Activated CD8-positive, alpha-beta T cell treated with anti-CD3 and anti-CD28 coated beads, Interleukin-2, amount 10 ng/mL, durations not matched to agents 7 days and 5 days (primary cell): ENCODE measurements around the gene CTSK. TPM values are rescaled to one million over a fixed set of nuclear protein-coding genes. Genes with fewer than 3 reads are reported as not detected.
A peak's percentile ranks its signal among the peaks of the same experiment; 100 is the strongest.

Source experiments
- ATAC-seq: fragments of 150-1000 bp; cut with Tn5 transposase; one replicate; pipeline ENCODE4 v1.10.0; 2021; ENCODE audit warnings: moderate library complexity
- CTCF ChIA-PET: fragments of 350-600 bp; sonication (Branson Sonifier 250); formaldehyde crosslinking; loops from one replicate; lab custom pipeline; 2021; ENCODE audit warnings: antibody characterized with exemption; lab: Charles Lee
- POLR2A ChIA-PET: fragments of 350-600 bp; sonication (Branson Sonifier 250); formaldehyde crosslinking; loops from one replicate; lab custom pipeline; 2021; ENCODE audit warnings: antibody characterized with exemption; lab: Charles Lee
- DNase-seq: peaks from one replicate; pipeline ENCODE4 v3.0.0-alpha.2; 2020
- H3K27ac Mint-ChIP-seq: one replicate; pipeline ENCODE4 v1.8.0; 2021; ENCODE audit warnings: mild to moderate bottlenecking, mixed read lengths
- H3K27me3 Mint-ChIP-seq: one replicate; pipeline ENCODE4 v1.8.0; 2021; ENCODE audit warnings: low read depth, mixed read lengths
- H3K36me3 Mint-ChIP-seq: one replicate; pipeline ENCODE4 v1.8.0; 2021; ENCODE audit warnings: low read depth, mixed read lengths
- H3K4me1 Mint-ChIP-seq: one replicate; pipeline ENCODE4 v1.8.0; 2021; ENCODE audit warnings: low read depth, mixed read lengths
- H3K4me3 Mint-ChIP-seq: one replicate; pipeline ENCODE4 v1.8.0; 2021; ENCODE audit warnings: mild to moderate bottlenecking, mixed read lengths
- H3K9me3 Mint-ChIP-seq: one replicate; pipeline ENCODE4 v1.8.0; 2022; ENCODE audit warnings: mixed read lengths; ENCODE audit not compliant: insufficient read depth
- total RNA-seq, 2 experiments: library from RNA; stranded (reverse); gene quantifications; one replicate each; pipeline ENCODE4 v1.2.3, GENCODE V29; 2021

The CTSK gene
- total RNA-seq, 2 experiments from 2014 or later, result 5.9 to 6.4 TPM

DNA sequence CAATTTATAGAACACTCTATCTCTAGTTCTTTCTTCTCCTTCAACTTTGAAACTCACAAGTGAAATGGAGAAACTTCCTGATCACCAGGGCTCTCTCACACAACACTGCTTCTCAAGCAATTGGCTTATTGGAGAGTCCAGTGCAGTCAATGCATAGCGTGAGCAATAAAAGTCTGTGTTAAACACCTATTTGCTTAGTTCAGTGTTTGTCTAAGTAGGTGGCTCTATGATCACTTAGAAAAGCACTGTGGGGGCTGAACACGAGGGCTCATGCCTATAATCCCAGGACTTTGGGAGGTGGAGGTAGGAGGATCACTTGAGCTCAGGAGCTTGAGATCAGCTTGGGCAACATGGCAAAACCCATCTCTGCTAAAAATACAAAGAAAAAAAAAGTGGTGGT is 54.6 kb downstream of the CTSK start:
- Mint-ChIP-seq H3K27me3 (no peaks in the 10 kb centered on the region), H3K36me3 (peaks cover 51% of the 10 kb centered on the region), H3K4me1 (peaks cover 3% of the 10 kb centered on the region), H3K9me3 (no peaks in the 10 kb centered on the region), H3K4me3 (no peak overlapping the region), H3K27ac (no peak overlapping the region)
- ATAC-seq (no peak), DNase-seq (no peak)
- ChIA-PET CTCF (interaction anchor here (1.1 kb wide), 1 partner anchor 57 kb away, joined by 3 read pairs; no protein-coding TSS in a partner anchor), POLR2A (no interaction called here)

DNA sequence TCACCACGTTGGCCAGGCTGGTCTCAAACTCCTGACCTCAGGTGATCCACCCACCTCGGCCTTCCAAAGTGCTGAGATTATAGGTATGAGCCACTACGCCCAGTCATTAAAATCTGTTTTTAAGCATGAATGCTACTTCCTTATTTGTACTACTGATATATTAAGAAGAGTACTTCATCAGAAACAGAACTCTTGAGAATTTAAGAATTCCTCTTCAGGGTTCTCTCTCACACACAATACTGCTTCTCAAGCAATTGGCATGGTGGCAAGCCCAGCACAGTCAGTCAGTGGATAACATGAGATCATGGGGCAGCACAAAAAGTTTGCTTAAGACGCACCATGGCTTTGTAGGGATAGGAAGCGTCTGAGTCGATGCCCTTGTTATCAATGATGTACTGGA is 56.6 kb downstream of the CTSK start:
- ChIA-PET CTCF (interaction anchor here (0.9 kb wide), 1 partner anchor 16 kb away, joined by 3 read pairs; no protein-coding TSS in a partner anchor), POLR2A (no interaction called here)
- no peak for DNase-seq
- Mint-ChIP-seq H3K4me1 (peaks cover 3% of the 10 kb centered on the region), H3K27me3 (no peaks in the 10 kb centered on the region), H3K9me3 (no peaks in the 10 kb centered on the region), H3K27ac (no peak overlapping the region), H3K4me3 (no peak overlapping the region), H3K36me3 (peaks cover 40% of the 10 kb centered on the region)
- no peak for ATAC-seq

DNA sequence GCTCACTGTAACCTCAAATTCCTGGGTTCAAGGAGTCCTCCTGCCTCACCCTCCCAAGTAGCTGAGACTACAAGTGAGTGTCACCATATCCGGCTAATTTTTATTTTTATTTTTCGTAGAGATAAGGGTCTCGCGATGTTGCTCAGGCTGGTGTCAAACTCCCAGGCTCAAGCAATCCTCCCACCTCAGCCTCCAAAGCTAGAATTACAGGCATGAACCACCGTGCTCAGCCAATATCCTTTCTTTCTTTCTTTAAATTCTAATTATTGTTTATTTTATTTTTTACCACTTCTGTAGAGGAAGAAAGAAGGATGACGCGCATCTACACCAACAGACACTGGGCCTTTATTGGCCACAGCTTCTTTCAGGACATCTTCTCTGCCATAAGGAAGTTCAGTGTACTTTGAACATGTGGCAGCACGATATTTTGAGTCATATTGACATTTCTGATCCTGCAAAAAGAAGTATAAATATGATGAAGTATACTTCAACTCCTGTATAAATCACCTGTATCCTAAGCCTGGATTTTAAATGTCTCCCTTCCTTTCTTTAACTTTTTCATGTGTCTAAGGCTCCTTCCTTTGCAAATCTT is 58.2 kb downstream of the CTSK start:
- ATAC-seq, result no peak
- Mint-ChIP-seq H3K36me3 (peaks cover 35% of the 10 kb centered on the region), H3K27ac (peak overlapping the region; percentile 47)

DNA sequence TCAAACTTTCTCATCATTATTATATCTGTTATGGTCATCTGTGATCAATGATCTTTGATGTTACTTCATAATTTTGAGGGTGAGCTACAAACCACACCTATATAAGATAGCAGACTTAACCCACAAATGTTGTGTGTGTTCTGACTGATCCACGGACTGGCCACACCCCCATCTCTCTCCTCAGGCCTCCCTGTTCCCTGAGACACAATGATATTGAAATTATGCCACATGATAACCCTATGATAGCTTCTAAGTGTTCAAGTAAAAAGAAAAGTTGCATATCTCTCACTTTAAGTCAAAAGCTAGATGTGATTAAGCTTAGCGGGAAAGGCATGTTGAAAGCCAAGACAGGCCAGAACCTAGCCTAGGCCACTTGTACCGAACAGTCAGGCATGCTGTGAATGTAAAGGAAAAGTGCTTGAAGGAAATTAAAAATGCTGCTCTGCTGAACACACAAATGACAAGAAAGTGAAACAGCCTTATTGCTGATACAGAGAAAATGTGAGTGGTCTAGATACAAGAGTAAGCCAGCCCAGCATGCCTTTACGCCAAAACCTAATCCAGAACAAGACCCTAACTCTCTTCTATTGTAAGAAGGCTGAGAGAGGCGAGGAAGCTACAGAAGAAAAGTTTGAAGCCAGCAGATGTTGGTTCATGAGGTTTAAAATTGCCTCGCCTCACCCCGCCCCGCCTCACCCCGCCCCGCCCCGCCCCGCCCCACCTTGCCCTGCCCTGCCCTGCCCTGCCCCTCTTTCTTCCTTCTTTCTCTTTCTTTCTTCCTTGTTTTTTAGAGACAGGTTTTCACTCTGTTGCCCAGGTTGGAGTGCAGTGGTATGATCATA is 59.0 kb downstream of the CTSK start:
- Mint-ChIP-seq H3K36me3 (peaks cover 32% of the 10 kb centered on the region), H3K27ac (peak overlapping the region; percentile 47)

More for the DNA sequence above, 58.2 kb downstream of the CTSK start:
- H3K4me3 Mint-ChIP-seq, result no peak overlapping the region
- CTCF ChIA-PET, result interaction anchor here (0.6 to 0.9 kb wide), 2 partner anchors 189 to 235 kb away, joined by 3 read pairs; no protein-coding TSS in a partner anchor
- DNase-seq, result no peak
- no peaks in the 10 kb centered on the region for H3K9me3 Mint-ChIP-seq
- peaks cover 3% of the 10 kb centered on the region for H3K4me1 Mint-ChIP-seq
- no peaks in the 10 kb centered on the region for H3K27me3 Mint-ChIP-seq
- POLR2A ChIA-PET, result no interaction called here

More for the DNA sequence above, 59.0 kb downstream of the CTSK start:
- H3K4me3 Mint-ChIP-seq, result no peak overlapping the region
- POLR2A ChIA-PET, result interaction anchor here (0.8 kb wide), 1 partner anchor 16 kb away, joined by 3 read pairs; no protein-coding TSS in a partner anchor
- no peaks in the 10 kb centered on the region for H3K9me3 Mint-ChIP-seq
- ATAC-seq, result no peak
- CTCF ChIA-PET, result interaction anchor here (0.9 to 1.2 kb wide), 3 partner anchors 15 to 188 kb away, joined by 3 read pairs; no protein-coding TSS in a partner anchor
- peaks cover 3% of the 10 kb centered on the region for H3K4me1 Mint-ChIP-seq
- no peak for DNase-seq
- no peaks in the 10 kb centered on the region for H3K27me3 Mint-ChIP-seq

Other genes with a start within 250 kb of the CTSK start
- gene MCL1, start 228.7 kb downstream of the CTSK start, total RNA-seq, result 100 to 1,000 TPM; 249 to 261 TPM
- gene ENSA, start 178.6 kb downstream of the CTSK start, total RNA-seq, result 100 to 1,000 TPM; 208 to 214 TPM
- 10 to 100 TPM; 19.4 to 21.2 TPM for gene GOLPH3L, start 111.1 kb downstream of the CTSK start, total RNA-seq
- under 1 TPM in 1 of 2 experiments, not detected in 1; 0.40 TPM for gene HORMAD1, start 87.4 kb downstream of the CTSK start, total RNA-seq
- 10 to 100 TPM; 65.8 to 73.2 TPM for gene CTSS, start 42.5 kb downstream of the CTSK start, total RNA-seq
- 10 to 100 TPM; 39.8 to 42.1 TPM for gene ARNT, start 68.3 kb upstream of the CTSK start, total RNA-seq
- gene CTXND2, start 78.9 kb upstream of the CTSK start, total RNA-seq, result not detected
- gene SETDB1, start 118.1 kb upstream of the CTSK start, total RNA-seq, result 10 to 100 TPM; 58.5 to 59.3 TPM
- gene CERS2, start 166.6 kb upstream of the CTSK start, total RNA-seq, result 100 to 1,000 TPM; 149 to 150 TPM
- not detected for gene ANXA9, start 174.0 kb upstream of the CTSK start, total RNA-seq
- 1 to 10 TPM; 9.1 to 9.9 TPM for gene MINDY1, start 198.6 kb upstream of the CTSK start, total RNA-seq
- gene PRUNE1, start 200.2 kb upstream of the CTSK start, total RNA-seq, result 10 to 100 TPM; 15.8 to 19.0 TPM
- gene BNIPL, start 228.3 kb upstream of the CTSK start, total RNA-seq, result 1 to 10 TPM; 1.1 to 1.8 TPM
- 1 to 10 TPM; 1.3 TPM for gene C1orf56, start 239.5 kb upstream of the CTSK start, total RNA-seq